ENCODE data around the gene SMOC2. TPM values are rescaled to one million over a fixed set of nuclear protein-coding genes. Genes with fewer than 3 reads are reported as not detected.

The SMOC2 gene
- total RNA-seq, 3 donors from 2014 or later (not counting 1 experiment from before 2014, with no cell fraction given), result not detected

DNA sequence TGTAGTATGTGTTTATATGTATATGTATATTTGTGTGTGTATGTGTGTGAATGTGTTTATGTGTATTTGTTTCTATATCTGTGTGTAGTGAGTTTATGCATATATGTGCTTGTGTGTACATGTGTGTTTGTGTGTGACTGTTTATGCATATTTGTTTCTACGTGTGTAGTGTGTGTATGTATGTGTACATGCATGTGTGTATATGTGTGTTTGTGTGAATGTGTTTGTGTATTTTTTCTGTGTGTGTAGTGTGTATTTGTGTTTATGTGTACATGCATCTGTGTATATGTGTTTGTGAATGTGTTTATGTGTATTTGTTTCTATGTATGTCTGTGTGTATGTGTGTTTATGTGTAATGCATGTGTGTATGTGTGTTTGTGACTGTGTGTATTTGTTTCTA is 12.1 kb upstream of the SMOC2 start:
- Histone ChIP-seq H3K27me3 (ENCODE audit: control insufficient read depth, insufficient read depth, low read length) (no peaks in the 10 kb centered on the region), H3K27ac (ENCODE audit: low read length) (no peak overlapping the region), H3K4me3 (ENCODE audit: low read length) (no peak overlapping the region), H3K36me3 (ENCODE audit: control insufficient read depth, insufficient read depth, low read length) (no peaks in the 10 kb centered on the region), H3K4me1 (ENCODE audit: control insufficient read depth, insufficient read depth, low read length) (no peaks in the 10 kb centered on the region), H3K9me3 (ENCODE audit: control insufficient read depth, insufficient read depth, low read length) (no peaks in the 10 kb centered on the region)
- intact Hi-C loops (cut with micrococcal nuclease), result no loop called here
- DNase-seq, result no peak
- TF ChIP-seq, protein P1, sequence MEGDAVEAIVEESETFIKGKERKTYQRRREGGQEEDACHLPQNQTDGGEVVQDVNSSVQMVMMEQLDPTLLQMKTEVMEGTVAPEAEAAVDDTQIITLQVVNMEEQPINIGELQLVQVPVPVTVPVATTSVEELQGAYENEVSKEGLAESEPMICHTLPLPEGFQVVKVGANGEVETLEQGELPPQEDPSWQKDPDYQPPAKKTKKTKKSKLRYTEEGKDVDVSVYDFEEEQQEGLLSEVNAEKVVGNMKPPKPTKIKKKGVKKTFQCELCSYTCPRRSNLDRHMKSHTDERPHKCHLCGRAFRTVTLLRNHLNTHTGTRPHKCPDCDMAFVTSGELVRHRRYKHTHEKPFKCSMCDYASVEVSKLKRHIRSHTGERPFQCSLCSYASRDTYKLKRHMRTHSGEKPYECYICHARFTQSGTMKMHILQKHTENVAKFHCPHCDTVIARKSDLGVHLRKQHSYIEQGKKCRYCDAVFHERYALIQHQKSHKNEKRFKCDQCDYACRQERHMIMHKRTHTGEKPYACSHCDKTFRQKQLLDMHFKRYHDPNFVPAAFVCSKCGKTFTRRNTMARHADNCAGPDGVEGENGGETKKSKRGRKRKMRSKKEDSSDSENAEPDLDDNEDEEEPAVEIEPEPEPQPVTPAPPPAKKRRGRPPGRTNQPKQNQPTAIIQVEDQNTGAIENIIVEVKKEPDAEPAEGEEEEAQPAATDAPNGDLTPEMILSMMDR (IDR thresholded peaks at IDR 0.05), result no peak
- H3K4me1 Mint-ChIP-seq, result no peaks in the 10 kb centered on the region
- WGBS (ENCODE audit: insufficient coverage), result 100% methylated on average over 1 of the region's 1 CpG
- no peak overlapping the region for H3K27ac Mint-ChIP-seq
- H3K27me3 Mint-ChIP-seq (ENCODE audit: low read depth in 2 of 2), result peaks cover 6 to 22% of the 10 kb centered on the region in 2 donors
- H3K36me3 Mint-ChIP-seq, result no peaks in the 10 kb centered on the region
- no peak overlapping the region for H3K4me3 Mint-ChIP-seq
- H3K9me3 Mint-ChIP-seq, result no peaks in the 10 kb centered on the region
- ATAC-seq, result peak in 1 of 3 donors; percentile 7

DNA sequence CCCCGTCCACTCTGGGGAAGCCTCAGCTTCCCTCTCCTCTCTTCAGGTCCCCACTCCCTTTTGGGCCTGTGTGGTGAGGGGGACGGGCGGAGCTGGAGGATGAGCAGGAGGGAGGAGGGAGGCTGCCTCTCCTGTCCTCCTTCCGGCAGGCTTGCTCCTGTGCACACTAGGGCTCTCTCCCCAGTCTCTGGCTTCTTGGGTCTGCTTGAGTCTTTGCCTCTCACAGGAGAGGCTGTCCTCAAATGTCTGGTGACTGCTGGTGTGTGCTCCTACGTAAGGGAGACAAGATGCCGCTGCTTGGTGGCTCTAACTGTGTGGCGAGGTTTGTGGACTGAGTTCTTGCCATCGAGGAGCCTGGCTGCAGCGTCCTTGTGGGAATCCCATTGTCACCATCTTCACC is 8.8 kb upstream of the SMOC2 start:
- 84% methylated on average over 9 of the region's 9 CpGs for WGBS (ENCODE audit: insufficient coverage)
- no peak for ATAC-seq

DNA sequence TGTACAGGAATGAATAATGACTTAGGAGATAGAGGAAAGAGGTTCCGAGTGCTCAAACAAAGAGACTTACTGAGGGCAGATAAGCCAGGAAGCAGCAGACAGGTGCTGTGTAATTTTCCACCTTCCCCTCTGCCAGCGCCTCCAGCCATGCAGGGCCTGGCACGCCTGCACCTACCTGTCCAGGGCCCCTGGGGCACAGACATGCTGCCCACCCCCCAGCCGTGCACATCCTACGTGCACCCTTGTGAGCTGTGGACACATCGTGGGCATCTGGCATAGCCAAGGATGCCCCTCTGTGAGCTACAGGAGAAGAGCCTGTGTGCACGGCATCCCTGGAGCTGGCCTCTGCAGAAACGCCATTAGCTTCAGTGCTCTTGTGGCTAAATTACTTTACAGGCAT is 7.1 kb upstream of the SMOC2 start:
- Mint-ChIP-seq H3K27me3 (ENCODE audit: low read depth in 2 of 2) (peaks cover 35% of the 10 kb centered on the region in 2 donors), H3K4me1 (no peaks in the 10 kb centered on the region), H3K9me3 (no peaks in the 10 kb centered on the region), H3K27ac (no peak overlapping the region), H3K4me3 (no peak overlapping the region), H3K36me3 (no peaks in the 10 kb centered on the region)
- no peak for DNase-seq
- Histone ChIP-seq H3K9me3 (ENCODE audit: control insufficient read depth, insufficient read depth, low read length) (no peaks in the 10 kb centered on the region), H3K27ac (ENCODE audit: low read length) (no peak overlapping the region), H3K4me1 (ENCODE audit: control insufficient read depth, insufficient read depth, low read length) (no peaks in the 10 kb centered on the region), H3K27me3 (ENCODE audit: control insufficient read depth, insufficient read depth, low read length) (no peaks in the 10 kb centered on the region), H3K36me3 (ENCODE audit: control insufficient read depth, insufficient read depth, low read length) (no peaks in the 10 kb centered on the region), H3K4me3 (ENCODE audit: low read length) (no peak overlapping the region)
- 84% methylated on average over 8 of the region's 8 CpGs for WGBS (ENCODE audit: insufficient coverage)
- TF ChIP-seq, protein P1 (IDR thresholded peaks at IDR 0.05), result no peak
- no peak for ATAC-seq
- intact Hi-C loops (cut with micrococcal nuclease), result no loop called here

More for the DNA sequence above, 8.8 kb upstream of the SMOC2 start:
- Mint-ChIP-seq H3K9me3 (no peaks in the 10 kb centered on the region), H3K27ac (no peak overlapping the region), H3K4me3 (no peak overlapping the region), H3K36me3 (no peaks in the 10 kb centered on the region), H3K4me1 (no peaks in the 10 kb centered on the region), H3K27me3 (ENCODE audit: low read depth in 2 of 2) (peaks cover 29 to 31% of the 10 kb centered on the region in 2 donors)
- H3K9me3 ChIP-seq (ENCODE audit: control insufficient read depth, insufficient read depth, low read length), result no peaks in the 10 kb centered on the region
- no peaks in the 10 kb centered on the region for H3K36me3 ChIP-seq (ENCODE audit: control insufficient read depth, insufficient read depth, low read length)
- no peak for DNase-seq
- TF ChIP-seq, protein P1 (IDR thresholded peaks at IDR 0.05), result no peak
- no peak overlapping the region for H3K27ac ChIP-seq (ENCODE audit: low read length)
- intact Hi-C loops (cut with micrococcal nuclease), result no loop called here
- no peak overlapping the region for H3K4me3 ChIP-seq (ENCODE audit: low read length)
- no peaks in the 10 kb centered on the region for H3K27me3 ChIP-seq (ENCODE audit: control insufficient read depth, insufficient read depth, low read length)
- no peaks in the 10 kb centered on the region for H3K4me1 ChIP-seq (ENCODE audit: control insufficient read depth, insufficient read depth, low read length)

DNA sequence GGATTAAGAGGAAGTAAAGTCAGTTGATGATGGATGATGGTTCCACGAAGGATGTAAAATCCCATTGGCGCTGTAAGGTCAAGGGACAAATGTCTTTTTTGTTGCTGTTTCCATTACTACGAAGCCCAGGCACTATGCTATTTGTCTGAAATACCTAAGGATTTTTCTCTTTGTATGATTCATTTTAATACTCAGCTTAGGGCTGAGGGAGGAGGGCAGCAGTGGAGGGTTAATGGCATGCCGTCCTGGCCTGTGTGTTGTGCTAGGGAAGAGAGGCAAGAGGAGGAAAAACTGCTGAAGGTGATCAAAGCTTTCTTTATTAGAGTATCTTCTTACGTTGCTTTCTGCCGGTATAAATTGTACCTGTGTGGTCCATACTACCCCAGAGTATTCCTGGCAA is 6.5 kb upstream of the SMOC2 start:
- H3K27ac Mint-ChIP-seq, result no peak overlapping the region
- H3K4me1 ChIP-seq (ENCODE audit: control insufficient read depth, insufficient read depth, low read length), result no peaks in the 10 kb centered on the region
- 77% methylated on average over 6 of the region's 6 CpGs for WGBS (ENCODE audit: insufficient coverage)
- H3K9me3 Mint-ChIP-seq, result no peaks in the 10 kb centered on the region
- no peak overlapping the region for H3K4me3 Mint-ChIP-seq
- DNase-seq, result no peak
- H3K27me3 ChIP-seq (ENCODE audit: control insufficient read depth, insufficient read depth, low read length), result peaks cover 4% of the 10 kb centered on the region
- H3K4me1 Mint-ChIP-seq, result no peaks in the 10 kb centered on the region
- H3K4me3 ChIP-seq (ENCODE audit: low read length), result no peak overlapping the region
- no peaks in the 10 kb centered on the region for H3K9me3 ChIP-seq (ENCODE audit: control insufficient read depth, insufficient read depth, low read length)
- no peak overlapping the region for H3K27ac ChIP-seq (ENCODE audit: low read length)
- TF ChIP-seq, protein P1 (IDR thresholded peaks at IDR 0.05), result no peak
- no peaks in the 10 kb centered on the region for H3K36me3 Mint-ChIP-seq
- H3K36me3 ChIP-seq (ENCODE audit: control insufficient read depth, insufficient read depth, low read length), result no peaks in the 10 kb centered on the region
- peaks cover 35 to 41% of the 10 kb centered on the region in 2 donors for H3K27me3 Mint-ChIP-seq (ENCODE audit: low read depth in 2 of 2)
- no peak for ATAC-seq
- intact Hi-C loops (cut with micrococcal nuclease), result no loop called here
